Esophagus muscularis mucosa (tissue), 4 donors: ENCODE results near the gene ARHGEF7. TPM values are rescaled to one million over a fixed set of nuclear protein-coding genes. Genes with fewer than 3 reads are reported as not detected.

ENCODE experiments used
- DNase-seq: peaks from one replicate; pipeline ENCODE4 v3.0.0-alpha.2; 2017; ENCODE audit errors: extremely low spot score
- H3K27ac ChIP-seq, 4 donors: fragments of 200-600 bp; sonication (generic); replicated peaks in 1 of 4; 1 replicate in 3 of 4; 2 replicates in 1 of 4; pipeline ENCODE4 v1.5.1; 2016 to 2019; ENCODE audit warnings: mild to moderate bottlenecking in 1 of 4
- H3K27me3 ChIP-seq, 4 donors: fragments of 200-600 bp; sonication (generic); one replicate each; pipeline versions ENCODE4 v1.5.1 to v1.6.0; 2016 to 2019
- H3K36me3 ChIP-seq, 4 donors: fragments of 200-600 bp; sonication (generic); one replicate each; pipeline ENCODE4 v1.5.1; 2016 to 2019
- H3K4me1 ChIP-seq, 4 donors: fragments of 200-600 bp; sonication (generic); one replicate each; pipeline ENCODE4 v1.5.1; 2016 to 2019
- H3K4me3 ChIP-seq, 4 donors: fragments of 200-600 bp; sonication (generic); 1 replicate in 2 of 4; 2 replicates in 2 of 4; pipeline ENCODE4 v1.5.1; 2016 to 2019; ENCODE audit warnings: mild to moderate bottlenecking in 4 of 4, moderate library complexity in 1 of 4
- H3K9me3 ChIP-seq, 4 donors: fragments of 200-600 bp; sonication (generic); 1 replicate in 3 of 4; 2 replicates in 1 of 4; pipeline ENCODE4 v1.5.1; 2016 to 2019
- EP300 ChIP-seq: sonication (generic); formaldehyde crosslinking; IDR thresholded peaks from one replicate; pipeline ENCODE4 v1.6.1; 2017; ENCODE audit warnings: antibody characterized with exemption
- POLR2A ChIP-seq: fragments of 450-650 bp; IDR thresholded peaks from one replicate; pipeline ENCODE4 v1.6.1; 2017; ENCODE audit warnings: antibody characterized with exemption, moderate library complexity, mild to moderate bottlenecking, low read depth
- POLR2AphosphoS5 ChIP-seq, 2 donors: sonication (generic); formaldehyde crosslinking; IDR thresholded peaks; one replicate each; pipeline ENCODE4 v1.6.1; 2017; ENCODE audit warnings: antibody characterized with exemption in 2 of 2
- WGBS: methylation state at CpG from one replicate; pipeline ENCODE4 v1.1.5; 2018; 5-methylcytosine and 5-hydroxymethylcytosine counted together
- intact Hi-C: fragments of 100-400 bp; cut with DNase I; formaldehyde crosslinking; loops from one replicate; pipeline ENCODE4 v1.15.1; 2023
- total RNA-seq, 4 donors: library from RNA; depleted of rRNA; stranded (reverse); fragments of >200 nt; gene quantifications; one replicate each; pipeline versions ENCODE4 v1.1.0 to v1.2.1, GENCODE V29; 2016
- TF ChIP-seq, protein P1 (sequence below), 3 experiments: fragments of 200-600 bp in 2 of 3; fragments of 450-650 bp in 1 of 3; sonication (generic) in 2 of 3; IDR thresholded peaks; one replicate each; pipeline ENCODE4 v1.5.1; 2017 to 2019; ENCODE audit warnings: antibody characterized with exemption in 3 of 3, mild to moderate bottlenecking in 2 of 3, moderate library complexity in 1 of 3

ARHGEF7 gene
- total RNA-seq, 4 donors from 2014 or later, result 36.0 to 53.6 (median 45.1) TPM

DNA sequence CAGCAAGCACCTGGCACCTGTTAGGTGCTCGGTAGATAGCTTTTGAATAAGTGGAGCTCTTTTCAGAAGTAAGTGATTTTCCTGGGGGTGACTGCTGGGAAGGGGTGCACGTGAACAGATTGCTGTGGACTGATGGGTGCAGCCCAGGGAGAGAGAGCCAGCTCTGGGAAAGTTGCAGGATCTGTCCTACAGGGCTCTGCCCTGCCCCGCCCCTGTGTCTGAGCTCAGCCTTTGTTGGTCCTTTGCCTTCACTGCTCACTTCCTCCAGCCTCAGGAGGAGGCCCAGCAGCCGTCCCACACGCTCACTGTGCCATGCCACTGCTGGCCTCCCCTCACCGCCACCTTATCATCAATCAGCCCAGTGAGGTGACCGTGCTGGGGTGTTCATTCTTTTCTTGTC lies 171.6 kb downstream of the ARHGEF7 start:
- DNase-seq, result no peak
- intact Hi-C loops, result no loop called here
- H3K4me3 ChIP-seq, result no peak overlapping the region
- H3K27me3 ChIP-seq, result no peaks in the 10 kb centered on the region
- WGBS, result 97% methylated on average over 7 of the region's 7 CpGs
- no peak overlapping the region for H3K27ac ChIP-seq
- H3K4me1 ChIP-seq, result peaks cover 12 to 17% (median 15%) of the 10 kb centered on the region in 4 donors
- no peak for TF ChIP-seq POLR2AphosphoS5 (IDR thresholded peaks at IDR 0.05)
- H3K9me3 ChIP-seq, result no peaks in the 10 kb centered on the region
- H3K36me3 ChIP-seq, result peaks cover 56 to 94% (median 83%) of the 10 kb centered on the region in 4 donors

DNA sequence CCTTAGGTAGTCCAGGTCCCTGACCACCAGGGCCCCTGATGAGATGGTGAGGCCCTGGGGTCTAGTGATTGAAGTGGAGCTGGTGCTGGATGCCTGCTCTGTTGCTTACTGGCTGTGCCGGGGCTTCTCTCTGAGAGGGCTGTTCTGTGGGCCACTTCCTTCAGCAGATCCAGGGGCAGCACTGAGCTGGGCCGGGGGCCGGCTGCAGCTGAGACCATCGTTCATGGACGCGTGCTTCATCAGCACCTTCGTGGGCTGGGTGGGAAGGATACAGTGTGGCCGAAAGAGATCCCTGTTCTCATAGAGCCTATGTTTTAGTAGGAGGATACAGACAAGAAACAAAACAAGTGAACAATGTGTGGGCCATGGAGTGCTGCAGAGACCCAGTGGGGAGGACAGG lies 172.1 kb downstream of the ARHGEF7 start:
- Histone ChIP-seq H3K36me3 (peaks cover 61 to 99% (median 87%) of the 10 kb centered on the region in 4 donors), H3K4me3 (no peak overlapping the region), H3K27ac (no peak overlapping the region), H3K4me1 (peaks cover 8 to 13% (median 11%) of the 10 kb centered on the region in 4 donors), H3K9me3 (no peaks in the 10 kb centered on the region), H3K27me3 (no peaks in the 10 kb centered on the region)
- intact Hi-C loops, result no loop called here
- 97% methylated on average over 8 of the region's 8 CpGs for WGBS
- TF ChIP-seq POLR2AphosphoS5 (IDR thresholded peaks at IDR 0.05), result no peak
- no peak for TF ChIP-seq POLR2A
- no peak for TF ChIP-seq EP300
- TF ChIP-seq, protein P1, sequence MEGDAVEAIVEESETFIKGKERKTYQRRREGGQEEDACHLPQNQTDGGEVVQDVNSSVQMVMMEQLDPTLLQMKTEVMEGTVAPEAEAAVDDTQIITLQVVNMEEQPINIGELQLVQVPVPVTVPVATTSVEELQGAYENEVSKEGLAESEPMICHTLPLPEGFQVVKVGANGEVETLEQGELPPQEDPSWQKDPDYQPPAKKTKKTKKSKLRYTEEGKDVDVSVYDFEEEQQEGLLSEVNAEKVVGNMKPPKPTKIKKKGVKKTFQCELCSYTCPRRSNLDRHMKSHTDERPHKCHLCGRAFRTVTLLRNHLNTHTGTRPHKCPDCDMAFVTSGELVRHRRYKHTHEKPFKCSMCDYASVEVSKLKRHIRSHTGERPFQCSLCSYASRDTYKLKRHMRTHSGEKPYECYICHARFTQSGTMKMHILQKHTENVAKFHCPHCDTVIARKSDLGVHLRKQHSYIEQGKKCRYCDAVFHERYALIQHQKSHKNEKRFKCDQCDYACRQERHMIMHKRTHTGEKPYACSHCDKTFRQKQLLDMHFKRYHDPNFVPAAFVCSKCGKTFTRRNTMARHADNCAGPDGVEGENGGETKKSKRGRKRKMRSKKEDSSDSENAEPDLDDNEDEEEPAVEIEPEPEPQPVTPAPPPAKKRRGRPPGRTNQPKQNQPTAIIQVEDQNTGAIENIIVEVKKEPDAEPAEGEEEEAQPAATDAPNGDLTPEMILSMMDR (IDR thresholded peaks at IDR 0.05), result no peak
- DNase-seq, result no peak

DNA sequence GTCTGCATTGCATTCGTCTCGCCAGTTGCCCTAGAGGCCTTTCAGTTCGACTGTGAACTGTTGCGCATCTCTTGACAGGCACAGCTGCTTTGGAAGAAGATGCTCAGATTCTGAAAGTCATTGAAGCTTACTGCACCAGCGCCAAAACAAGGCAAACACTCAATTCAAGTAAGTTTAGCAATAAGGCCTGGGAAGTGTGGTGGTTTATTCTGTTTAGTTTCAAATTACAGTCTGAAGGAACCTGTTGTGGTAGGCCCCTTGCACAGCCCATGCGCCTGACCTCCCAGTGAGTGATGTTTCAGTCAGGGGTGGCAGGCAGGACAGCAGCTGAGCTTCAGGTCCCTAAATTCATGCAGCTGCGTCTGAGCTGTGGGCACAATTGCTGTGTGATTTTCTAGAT lies 173.2 kb downstream of the ARHGEF7 start:
- no peaks in the 10 kb centered on the region for H3K9me3 ChIP-seq
- no peaks in the 10 kb centered on the region for H3K27me3 ChIP-seq
- intact Hi-C loops, result no loop called here
- no peak overlapping the region for H3K4me3 ChIP-seq
- peaks cover 0 to 2% (median under 1%) of the 10 kb centered on the region in 4 donors for H3K4me1 ChIP-seq
- no peak for DNase-seq
- H3K27ac ChIP-seq, result no peak overlapping the region
- peaks cover 66 to 100% (median 91%) of the 10 kb centered on the region in 4 donors for H3K36me3 ChIP-seq
- TF ChIP-seq EP300, result no peak
- TF ChIP-seq, protein P1 (IDR thresholded peaks at IDR 0.05), result no peak
- 91% methylated on average over 7 of the region's 7 CpGs for WGBS

DNA sequence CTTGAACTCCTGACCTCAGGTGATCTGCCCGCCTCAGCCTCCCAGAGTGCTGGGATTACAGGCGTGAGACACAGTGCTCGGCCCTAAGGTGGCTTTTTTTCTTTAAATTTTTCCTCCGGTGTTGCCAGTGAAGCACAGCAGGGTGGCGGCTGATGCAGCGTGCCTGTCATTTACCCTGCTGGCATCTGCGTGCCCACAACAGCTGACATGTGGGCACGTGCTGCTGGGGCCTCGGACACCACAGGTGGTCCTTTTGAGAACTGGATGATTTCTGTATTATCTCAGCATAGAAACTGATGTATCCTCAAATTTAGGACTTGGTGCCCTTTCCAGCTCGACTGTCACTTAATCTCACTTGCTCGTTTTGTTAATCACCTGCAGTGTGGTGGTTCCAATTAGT lies 174.1 kb downstream of the ARHGEF7 start:
- Histone ChIP-seq H3K27ac (no peak overlapping the region), H3K9me3 (no peaks in the 10 kb centered on the region), H3K4me1 (no peaks in the 10 kb centered on the region), H3K27me3 (no peaks in the 10 kb centered on the region), H3K4me3 (no peak overlapping the region), H3K36me3 (peaks cover 60 to 100% (median 91%) of the 10 kb centered on the region in 4 donors)
- 93% methylated on average over 11 of the region's 11 CpGs for WGBS
- TF ChIP-seq POLR2A (no peak), EP300 (no peak), POLR2AphosphoS5 (IDR thresholded peaks at IDR 0.05) (no peak)
- TF ChIP-seq, protein P1 (IDR thresholded peaks at IDR 0.05), result no peak
- DNase-seq, result no peak
- intact Hi-C loops, result no loop called here

DNA sequence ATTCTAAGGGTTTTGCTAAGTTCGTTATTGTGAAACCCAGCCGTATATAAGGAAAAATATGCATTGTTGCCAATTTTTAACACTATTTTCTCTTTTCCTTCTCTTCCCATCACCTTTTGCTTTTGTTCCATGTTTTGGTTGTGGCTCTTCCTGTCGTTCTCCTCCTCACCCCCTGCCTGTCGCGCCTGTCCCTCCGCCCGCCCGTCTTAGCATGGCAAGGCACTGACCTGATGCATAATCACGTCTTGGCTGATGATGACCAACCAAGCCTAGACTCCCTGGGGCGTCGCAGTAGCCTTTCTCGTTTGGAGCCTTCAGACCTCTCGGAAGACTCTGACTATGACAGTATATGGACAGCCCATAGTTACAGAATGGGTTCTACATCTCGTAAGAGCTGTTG lies 176.8 kb downstream of the ARHGEF7 start:
- no peak for TF ChIP-seq POLR2A
- TF ChIP-seq EP300, result no peak
- TF ChIP-seq POLR2AphosphoS5 (IDR thresholded peaks at IDR 0.05), result no peak
- TF ChIP-seq, protein P1 (IDR thresholded peaks at IDR 0.05), result no peak
- no peak overlapping the region for H3K4me3 ChIP-seq
- peaks cover 36 to 98% (median 79%) of the 10 kb centered on the region in 4 donors for H3K36me3 ChIP-seq
- no peak for DNase-seq
- H3K27ac ChIP-seq, result no peak overlapping the region
- intact Hi-C loops, result no loop called here
- H3K9me3 ChIP-seq, result no peaks in the 10 kb centered on the region
- H3K4me1 ChIP-seq, result no peaks in the 10 kb centered on the region
- H3K27me3 ChIP-seq, result no peaks in the 10 kb centered on the region
- 92% methylated on average over 14 of the region's 14 CpGs for WGBS
